Astrocyte (in vitro differentiated cells and primary cell): ENCODE data around the gene PUS7.

ENCODE experiments used
- CTCF ChIP-seq: IDR thresholded peaks from 2 replicates; pipeline ENCODE4 v1.5.1; 2011; ENCODE audit warnings: low read depth, mild to moderate bottlenecking, inconsistent platforms, low read length, moderate library complexity; ENCODE audit not compliant: insufficient read depth
- EZH2 ChIP-seq: IDR thresholded peaks from 2 replicates; pipeline ENCODE4 v1.6.1; 2012; ENCODE audit warnings: mild to moderate bottlenecking, low read length, inconsistent platforms; ENCODE audit not compliant: insufficient read depth

GRCh38 chr7:105408791-105409410 lies 113.2 kb downstream of the PUS7 start:
- TF ChIP-seq CTCF, result no peak
- no peak for TF ChIP-seq EZH2
